NCI-H2227 treated with DMSO at 0.1 percent for 48 hours (cell line): Measurements from ENCODE around the gene SLC15A5.

Experiments
- DNase-seq: peaks from one replicate; lab custom pipeline; 2025; lab: John Stamatoyannopoulos, UW

SLC15A5 gene, protein sequence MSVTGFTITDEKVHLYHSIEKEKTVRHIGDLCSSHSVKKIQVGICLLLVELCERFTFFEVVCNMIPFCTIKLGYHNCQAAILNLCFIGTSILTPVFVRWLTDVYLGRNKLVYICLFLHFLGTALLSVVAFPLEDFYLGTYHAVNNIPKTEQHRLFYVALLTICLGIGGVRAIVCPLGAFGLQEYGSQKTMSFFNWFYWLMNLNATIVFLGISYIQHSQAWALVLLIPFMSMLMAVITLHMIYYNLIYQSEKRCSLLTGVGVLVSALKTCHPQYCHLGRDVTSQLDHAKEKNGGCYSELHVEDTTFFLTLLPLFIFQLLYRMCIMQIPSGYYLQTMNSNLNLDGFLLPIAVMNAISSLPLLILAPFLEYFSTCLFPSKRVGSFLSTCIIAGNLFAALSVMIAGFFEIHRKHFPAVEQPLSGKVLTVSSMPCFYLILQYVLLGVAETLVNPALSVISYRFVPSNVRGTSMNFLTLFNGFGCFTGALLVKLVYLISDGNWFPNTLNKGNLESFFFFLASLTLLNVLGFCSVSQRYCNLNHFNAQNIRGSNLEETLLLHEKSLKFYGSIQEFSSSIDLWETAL

DNA sequence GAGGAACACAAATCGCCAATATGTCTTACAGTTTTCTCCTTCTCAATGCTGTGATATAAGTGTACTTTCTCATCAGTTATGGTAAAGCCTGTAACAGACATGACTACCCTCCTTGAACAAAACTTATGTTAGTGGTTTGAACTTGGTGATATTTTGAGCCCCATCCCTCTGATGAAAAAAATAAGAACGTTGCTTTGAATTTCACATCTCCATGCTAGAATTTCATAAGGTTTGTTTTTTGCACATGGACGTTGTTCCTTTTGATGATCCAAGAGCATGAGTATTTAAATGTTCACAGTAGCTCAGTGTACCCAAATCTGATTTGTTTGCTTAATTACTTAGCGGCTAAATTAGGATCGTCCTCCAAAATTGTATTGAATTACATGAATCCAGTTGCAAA, at the start of gene SLC15A5:
Gene SLC15A5, minus strand, starts transcription at position 101 of the 400 bp plus-strand sequence. Its CDS starts 0 bp downstream, at position 101.
- no peak for DNase-seq

DNA sequence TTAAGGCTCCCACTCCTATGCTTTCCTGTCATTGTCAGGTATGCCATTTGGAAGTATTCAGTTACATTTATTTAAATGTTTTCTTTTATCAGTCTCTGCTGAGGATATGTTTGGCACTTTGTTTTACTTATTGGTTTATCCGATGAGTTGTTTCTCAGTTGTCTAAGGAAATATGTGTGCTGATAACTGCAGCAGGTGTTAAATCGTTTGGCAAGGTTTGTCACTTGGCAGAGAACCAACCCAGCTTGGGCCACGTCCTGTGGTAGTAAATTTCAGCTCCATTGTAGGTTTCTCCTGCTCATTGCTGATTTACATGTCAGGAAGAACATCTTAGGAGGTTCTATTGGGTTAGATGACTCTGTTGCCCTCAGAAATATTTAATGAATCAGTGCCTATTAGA, 47.9 kb upstream of the SLC15A5 start:
- DNase-seq: no peak

DNA sequence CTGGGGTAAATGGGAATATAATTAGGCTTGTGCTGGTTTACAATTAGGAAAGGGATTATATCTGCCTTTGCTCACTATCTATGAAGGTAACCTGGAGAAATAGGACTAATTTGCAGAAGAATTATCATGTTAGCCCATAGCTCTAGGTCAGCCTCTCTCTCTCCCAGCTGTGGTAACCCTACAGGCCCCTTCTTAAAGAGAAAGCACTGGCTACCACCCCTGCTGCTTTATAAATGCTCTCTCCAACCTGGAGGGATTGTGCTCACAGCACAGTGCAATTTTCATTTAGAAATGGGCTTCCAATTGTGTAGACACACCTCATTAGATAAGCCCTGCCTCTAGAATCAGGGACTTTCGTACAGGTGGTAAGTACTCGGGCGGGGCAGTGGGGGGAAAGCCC, 47.3 kb upstream of the SLC15A5 start:
- peak; percentile 13 for DNase-seq

DNA sequence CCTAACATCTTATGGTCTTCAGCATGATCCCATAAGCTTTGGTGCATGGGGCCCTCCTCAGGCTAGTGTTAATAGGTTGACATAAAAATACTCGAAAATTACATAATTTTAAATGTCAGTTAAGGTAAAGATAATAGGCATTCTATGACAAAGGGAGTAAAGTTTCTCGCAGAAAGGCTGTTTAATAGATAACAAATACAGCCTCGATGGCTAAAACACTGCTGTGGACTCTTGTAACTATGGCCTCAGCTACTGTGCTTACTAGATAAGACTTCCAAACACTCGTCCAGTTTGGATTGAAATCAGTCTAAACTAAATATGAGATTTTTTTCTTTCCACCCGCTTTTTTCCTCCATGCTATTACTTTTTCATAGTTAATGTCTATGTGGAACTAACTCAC, 46.8 kb upstream of the SLC15A5 start:
- DNase-seq: no peak

DNA sequence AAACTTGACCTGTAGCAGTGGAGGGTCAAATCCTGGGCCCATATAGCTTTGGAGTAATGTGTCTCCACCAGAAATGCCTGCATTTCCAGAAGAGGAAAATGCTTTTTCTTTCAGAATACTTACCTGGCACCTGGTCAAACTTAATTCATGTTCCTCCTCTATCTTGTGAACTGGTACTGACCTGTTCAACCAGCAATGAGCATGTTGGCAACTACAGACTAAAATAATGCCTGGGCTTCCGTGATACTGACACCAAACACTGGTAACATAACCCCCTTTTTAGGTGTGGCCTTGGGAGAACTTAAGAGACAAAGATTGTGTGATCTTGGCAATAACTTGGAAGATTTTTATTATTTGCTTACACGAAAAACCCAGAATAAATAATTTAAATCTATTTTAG, 46.2 kb upstream of the SLC15A5 start:
- no peak for DNase-seq

DNA sequence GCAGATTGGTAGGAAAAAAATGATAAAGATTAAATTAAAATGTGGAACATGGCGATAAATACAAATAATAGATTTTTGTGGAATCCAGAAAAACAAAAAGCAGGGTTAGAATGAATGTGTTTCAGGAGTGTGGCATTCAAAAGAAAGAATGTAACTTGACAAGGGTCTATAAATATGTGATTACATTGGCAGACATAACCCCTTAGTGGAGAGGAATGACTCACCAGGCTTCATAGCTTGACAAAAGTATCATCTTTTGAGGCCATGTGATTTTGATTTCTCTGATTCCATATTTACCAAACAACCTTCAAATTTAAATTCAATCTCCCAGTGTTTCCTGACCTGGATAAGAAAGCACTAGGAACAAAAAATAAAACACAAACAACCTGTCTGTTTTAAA, 45.5 kb upstream of the SLC15A5 start:
- no peak for DNase-seq

DNA sequence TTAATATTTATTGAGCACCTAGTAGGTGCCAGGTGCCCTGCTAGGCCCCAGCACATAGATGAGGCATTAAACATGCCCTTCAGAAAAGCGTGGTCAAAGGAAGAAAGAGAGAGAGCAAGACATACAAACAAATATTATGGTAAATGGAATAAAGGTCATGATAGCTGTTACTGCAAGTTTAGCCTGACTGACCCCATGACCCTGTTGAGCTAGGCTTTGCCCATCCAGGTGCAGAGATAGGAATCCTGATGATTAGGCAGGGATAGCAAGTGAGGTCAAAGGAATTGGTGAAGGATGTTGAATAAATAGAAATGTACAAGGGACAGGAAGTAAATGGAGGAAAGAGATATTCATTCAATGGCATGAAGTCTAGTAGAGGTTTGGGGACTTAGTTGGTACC, 33.4 kb upstream of the SLC15A5 start:
- DNase-seq: no peak

DNA sequence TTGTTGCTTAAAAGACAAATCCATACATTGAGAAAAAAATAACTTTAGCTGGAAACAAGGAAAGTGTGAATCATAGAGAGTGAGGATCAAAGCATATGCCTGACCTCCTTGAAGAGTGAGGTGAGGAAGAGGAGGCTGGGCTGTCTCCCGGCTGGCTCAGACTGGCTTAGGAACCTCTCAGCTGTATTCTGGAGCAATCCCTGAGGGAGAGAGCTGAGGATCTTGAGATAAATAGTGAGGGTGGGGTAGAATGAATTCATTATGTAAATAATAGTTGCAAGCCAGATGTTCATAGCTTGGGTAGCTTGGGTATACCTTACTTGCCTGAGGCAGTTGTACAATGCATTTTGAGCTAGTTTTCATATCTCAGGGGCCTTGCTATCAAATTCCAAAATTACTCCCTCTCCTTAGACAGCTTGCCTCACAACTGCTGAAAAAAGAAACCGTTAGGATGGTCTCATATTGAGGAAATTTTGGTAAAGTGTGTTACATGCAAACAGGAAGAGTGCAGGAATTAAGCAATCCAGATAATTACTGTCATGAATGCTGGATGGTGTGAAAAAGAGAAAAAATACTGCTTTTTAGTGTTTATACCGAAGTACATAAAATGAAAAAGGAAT, 30.5 kb upstream of the SLC15A5 start:
- DNase-seq: no peak

DNA sequence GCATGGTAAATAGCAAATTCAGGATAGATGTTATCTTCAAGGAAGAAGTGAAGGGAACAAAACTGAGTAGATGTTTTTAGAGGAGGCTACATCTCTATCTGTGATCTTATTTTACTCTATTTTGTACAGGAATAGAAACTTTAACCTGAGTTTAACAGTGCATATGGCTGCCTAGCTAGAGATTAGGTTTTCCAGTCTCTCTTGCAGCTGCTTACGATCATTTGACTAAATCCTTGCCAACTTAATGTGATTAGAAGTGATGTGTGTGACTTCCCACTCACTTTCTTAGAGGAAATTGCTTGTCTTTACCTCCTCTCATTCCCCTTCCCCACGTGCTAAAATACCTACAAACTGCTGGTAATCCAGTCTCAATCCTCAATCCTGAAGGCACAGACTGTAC, 26.5 kb upstream of the SLC15A5 start:
- DNase-seq: no peak

DNA sequence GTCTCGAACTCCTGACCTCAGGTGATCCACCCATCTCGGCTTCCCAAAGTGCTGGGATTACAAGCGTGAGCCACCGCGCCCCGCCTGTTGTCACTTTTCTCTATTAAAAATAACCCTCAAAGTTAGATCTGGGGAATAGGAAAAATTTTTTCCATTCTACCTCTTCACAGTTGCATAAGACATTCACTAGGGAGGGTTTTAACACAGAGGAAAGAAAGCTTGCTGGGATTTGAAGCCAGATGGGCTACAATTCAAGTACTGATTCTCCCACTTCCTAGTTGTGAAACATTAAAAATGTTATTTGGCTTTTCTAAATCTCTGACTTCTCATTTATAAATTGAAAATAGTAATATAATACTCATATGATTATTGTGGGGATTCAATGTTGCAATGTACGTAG, 23.3 kb upstream of the SLC15A5 start:
- DNase-seq: no peak

DNA sequence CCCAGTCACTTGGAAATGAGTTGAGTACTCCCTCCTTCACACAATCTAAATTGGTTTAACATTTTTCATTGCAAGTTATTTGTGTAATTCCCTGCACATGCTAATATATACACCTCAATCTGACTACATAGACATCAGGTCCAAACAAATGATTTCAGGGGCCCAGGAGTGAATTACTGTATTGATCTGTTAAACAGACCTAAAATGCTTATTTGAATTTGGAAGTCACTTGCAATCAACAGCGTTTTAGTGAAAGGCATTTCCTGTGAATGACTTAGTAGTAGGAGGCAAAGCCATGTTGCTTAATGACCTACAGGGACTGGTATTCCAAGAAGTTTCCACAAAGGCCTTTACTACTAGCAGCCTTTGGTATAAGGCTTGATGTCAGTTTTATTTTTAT, 22.6 kb upstream of the SLC15A5 start:
- DNase-seq: no peak

DNA sequence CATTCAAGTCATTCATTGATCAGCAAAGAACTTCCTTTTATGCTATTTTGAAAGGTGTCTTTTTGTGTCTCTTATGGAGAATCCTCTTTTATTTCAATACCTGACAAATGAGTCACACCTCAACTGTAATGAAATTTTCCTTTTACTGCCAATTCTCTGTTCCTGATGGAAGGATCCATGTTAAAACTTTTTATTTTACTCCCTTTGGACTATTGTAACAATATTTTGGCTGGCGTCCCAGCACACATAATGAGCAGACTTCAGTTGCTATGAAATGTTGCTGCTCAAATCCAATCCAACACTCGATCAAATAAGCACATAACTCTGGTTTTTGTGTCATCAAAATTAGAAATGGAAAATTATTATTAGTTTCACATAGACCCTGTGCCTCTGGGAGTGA, 21.9 kb upstream of the SLC15A5 start:
- DNase-seq: no peak

DNA sequence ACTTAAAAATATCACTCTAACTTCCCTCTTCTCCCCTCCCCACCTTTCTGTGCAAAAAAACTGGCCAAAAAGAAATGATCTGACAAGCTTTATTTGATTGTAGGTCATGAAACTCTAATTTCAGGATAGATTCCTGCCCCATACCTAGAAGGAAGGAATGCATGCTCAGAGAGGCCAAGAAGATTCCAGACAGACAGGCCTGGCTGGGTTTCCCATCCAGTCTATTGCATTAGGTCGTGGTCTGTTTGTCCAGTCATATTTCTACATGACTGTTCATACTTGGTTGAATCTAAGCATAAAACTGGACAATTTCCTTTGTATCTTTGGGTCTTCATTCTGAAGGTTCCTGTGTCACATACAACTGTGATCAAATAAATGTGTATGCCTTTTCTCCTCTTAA, 20.0 kb upstream of the SLC15A5 start:
- DNase-seq: no peak

DNA sequence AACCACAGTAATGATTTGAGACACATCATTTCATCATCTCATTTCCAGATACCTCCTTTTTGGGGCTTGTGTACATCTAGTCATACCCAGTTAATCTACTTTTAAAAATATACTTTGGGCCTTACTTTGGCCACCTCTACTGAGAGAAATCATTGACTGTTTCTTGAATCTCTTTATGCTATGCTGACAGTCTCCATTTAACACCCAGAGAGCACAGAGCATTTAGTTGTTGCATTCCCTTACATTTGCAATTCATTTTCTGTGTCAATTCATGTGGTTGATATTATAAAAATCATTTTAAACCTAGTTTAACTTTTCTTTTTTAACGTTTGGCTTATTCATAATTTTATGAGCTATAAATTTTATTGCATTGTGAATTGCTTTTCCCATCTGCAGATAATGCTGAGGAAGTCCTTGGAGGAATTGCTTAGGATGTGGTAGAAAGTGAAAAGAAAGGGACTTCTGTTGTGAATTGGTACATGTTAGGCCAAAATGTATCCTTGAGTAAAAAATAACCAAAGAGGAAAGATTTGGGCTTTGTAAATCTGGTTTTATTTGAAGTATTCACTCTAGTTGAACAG, 17.0 kb upstream of the SLC15A5 start:
- DNase-seq: no peak

DNA sequence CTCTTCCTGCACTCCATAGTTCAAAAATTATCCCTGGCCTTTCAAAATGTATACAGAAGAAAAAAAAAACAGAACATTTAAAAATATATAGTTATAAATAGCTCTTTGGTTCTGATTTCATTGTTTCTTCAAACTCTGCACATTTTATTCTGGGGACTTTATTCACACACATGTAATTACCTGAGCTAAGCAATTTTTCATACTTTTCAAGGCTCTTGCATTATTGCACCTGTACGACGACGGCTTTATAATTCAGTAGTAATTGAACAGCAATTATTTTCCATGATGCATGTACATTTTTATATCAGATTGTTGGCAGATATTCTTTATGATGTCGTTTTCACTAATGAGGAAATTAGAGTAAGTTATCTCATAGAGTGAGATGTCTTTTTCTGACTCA, 13.5 kb upstream of the SLC15A5 start:
- no peak for DNase-seq

DNA sequence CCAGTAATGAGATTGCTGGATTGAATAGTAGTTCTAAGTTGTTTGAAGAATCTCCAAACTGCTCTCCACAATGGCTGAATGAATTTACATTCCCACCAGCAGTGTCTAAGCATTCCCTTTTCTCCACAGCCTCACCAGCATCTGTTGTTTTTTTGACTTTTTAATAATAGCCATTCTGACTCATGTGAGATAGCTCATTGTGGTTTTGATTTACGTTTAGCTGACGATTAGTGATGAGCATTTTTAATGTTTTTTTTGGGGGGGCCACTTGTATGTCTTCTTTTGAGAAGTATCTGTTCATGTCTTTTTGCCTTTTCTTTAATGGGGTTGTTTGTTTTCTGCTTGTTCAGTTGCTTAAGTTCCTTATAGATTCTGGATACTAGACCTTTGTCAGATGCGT, 8.1 kb upstream of the SLC15A5 start:
- no peak for DNase-seq

DNA sequence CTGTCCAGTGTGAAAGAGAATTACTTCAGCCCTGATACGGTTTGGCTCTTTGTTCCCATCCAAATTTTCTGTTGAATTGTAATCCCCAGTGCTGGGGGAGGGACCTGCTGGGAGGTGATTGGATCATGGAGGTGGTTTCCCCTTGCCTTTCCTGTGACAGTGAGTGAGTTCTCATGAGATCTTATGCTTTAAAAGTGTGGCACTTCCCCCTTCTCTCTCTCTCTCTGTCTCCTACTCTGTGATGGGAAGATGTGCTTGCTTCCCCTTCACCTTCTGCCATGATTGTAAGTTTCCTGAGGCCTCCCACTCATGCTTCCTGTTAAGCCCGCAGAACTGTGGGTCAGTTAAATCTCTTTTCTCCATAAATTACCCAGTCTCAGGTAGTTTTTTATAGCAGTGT, 5.5 kb upstream of the SLC15A5 start:
- DNase-seq: no peak

DNA sequence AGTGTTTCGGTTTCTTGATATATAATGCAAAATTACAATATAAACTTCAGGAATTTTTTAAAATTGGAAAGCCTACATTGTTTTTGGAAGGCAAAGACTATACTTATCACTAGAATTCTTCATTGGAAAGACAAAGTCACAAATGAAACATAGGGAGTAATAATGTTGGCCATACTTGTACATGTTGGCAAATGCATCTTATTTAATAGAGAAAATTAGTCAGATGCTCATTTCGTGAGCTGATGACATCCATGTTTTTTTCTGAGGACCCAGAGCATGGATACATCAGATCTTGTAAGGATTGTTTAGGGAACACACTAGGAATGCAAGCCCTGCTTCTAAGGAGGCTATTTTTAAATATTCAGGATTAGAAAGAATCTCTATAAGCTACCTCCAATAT, 4.6 kb upstream of the SLC15A5 start:
- DNase-seq: no peak

DNA sequence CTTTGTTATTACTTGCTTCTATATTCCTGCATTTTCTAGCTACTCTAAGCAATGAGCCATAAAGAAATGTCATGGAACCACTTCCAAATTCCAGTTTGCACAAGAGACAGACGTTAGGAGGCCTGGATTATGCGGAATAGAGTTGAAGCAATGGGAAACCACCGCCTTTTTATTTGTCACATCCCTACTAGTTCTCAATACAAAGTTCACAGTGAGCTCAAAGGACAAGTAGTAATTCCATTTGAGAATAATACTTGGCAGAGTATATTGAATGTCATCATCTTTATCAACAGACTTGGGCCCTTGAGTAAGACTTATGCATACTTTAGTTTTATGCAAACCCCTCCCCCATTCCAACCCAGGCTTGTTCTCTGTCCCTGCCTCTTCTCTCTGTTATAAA, 3.7 kb upstream of the SLC15A5 start:
- DNase-seq: no peak

DNA sequence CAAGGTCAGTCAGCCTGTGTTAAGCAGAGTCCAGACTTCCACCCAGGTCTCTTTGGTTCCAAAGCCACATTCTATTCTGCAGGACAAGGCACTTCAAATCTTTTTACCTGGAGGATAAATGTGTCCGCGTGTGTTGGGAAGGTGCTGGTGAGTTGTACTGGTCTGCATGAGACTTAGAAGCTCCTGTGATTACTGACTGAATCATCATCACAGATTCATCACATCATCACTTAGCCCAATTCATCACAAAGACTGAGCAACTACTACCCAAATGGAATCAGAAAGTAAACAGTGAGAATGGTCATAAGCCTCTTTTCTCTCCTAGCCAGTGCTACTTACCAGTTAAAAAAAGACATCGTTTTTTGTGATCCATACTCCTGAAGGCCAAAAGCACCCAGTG, 5.3 kb downstream of the SLC15A5 start:
- DNase-seq: no peak

DNA sequence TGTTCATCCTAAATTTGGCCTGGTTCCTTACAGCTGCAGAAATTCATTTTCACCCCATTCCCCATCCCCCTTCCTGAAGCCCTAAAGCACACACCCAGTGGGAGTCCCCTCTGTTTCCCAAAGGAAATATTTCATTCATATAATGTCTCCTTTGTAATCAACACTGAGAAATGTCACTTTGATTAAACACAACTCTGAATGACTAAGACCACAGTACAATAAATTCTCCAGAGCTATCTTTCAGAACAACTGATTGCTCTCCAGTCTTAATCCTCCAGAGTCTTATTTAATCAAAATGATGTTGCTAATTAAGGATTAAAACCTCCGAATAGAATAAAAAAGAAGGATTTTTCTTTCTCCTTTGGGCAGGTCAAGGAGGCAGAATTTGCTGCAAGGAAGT, 6.4 kb downstream of the SLC15A5 start:
- DNase-seq: no peak

DNA sequence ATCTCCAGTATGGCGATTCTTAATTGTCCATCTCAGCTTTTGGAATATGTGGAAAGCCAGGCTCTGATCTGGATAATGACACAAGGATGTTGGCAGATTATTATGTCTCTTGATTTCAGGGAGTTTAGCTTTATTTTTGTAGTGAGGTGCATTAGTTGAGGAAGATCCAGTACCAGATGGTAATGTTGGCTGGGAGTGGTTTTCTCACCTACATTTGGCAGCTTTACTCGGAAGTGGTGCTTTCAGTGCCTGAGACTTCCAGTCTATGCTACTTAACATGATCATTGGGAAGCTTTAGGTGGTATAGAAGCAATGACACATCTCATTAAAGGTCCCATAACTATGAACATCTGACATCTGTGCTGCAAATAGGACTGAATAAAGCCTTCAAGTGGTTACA, 7.5 kb downstream of the SLC15A5 start:
- no peak for DNase-seq

DNA sequence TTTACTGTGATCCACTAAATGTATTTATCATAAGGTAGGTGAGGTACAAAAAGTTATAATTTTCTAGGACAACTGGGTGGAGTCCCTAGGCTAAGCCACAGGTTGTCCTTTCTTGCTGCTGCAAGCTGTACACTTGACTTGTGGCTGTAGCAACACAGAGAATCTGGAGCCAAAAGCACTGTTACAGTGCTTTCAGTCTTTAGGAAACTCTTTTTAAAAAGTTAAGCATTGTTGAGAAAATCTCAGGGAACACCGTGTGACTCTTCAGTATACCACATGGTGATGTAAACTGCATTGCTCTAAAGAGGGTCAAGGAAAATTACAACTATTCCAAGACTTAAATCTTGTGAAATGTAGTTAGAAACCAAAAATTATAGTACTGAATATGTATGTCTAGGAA, 11.4 kb downstream of the SLC15A5 start:
- DNase-seq: no peak
